Stimulated activated CD4-positive, alpha-beta T cell treated with anti-CD3 and anti-CD28 coated beads, Interleukin-12 subunit alpha, Interleukin-12 subunit beta, amount 100 ng/mL, for 48 hours (primary cell): ENCODE measurements around the gene DNAJC15.

Source experiments
- DNase-seq, 3 donors: peaks; one replicate each; pipeline ENCODE4 v3.0.0-alpha.2; 2020; ENCODE audit warnings: low read depth in 2 of 3, low spot score in 1 of 3

DNAJC15 gene

GRCh38 chr13:43124490-43124889, 101.1 kb downstream of the DNAJC15 start:
- no peak for DNase-seq

GRCh38 chr13:43126420-43126819, 103.0 kb downstream of the DNAJC15 start:
- DNase-seq: no peak

GRCh38 chr13:43127103-43127798, 103.9 kb downstream of the DNAJC15 start:
- DNase-seq: no peak

- DNase-seq: no peak
Observed at GRCh38 chr13:43127827-43128226, 104.4 kb downstream of the DNAJC15 start.

GRCh38 chr13:43128504-43128961, 105.1 kb downstream of the DNAJC15 start:
- no peak for DNase-seq

GRCh38 chr13:43129066-43129465, 105.7 kb downstream of the DNAJC15 start:
- no peak for DNase-seq

- DNase-seq: no peak
Observed at GRCh38 chr13:43129511-43130110, 106.2 kb downstream of the DNAJC15 start.

GRCh38 chr13:43132257-43132656, 108.9 kb downstream of the DNAJC15 start:
- no peak for DNase-seq

GRCh38 chr13:43132911-43133310, 109.5 kb downstream of the DNAJC15 start:
- DNase-seq: no peak

- no peak for DNase-seq
Observed at GRCh38 chr13:43133792-43134191, 110.4 kb downstream of the DNAJC15 start.

- DNase-seq: no peak
Observed at GRCh38 chr13:43134868-43135267, 111.5 kb downstream of the DNAJC15 start.

GRCh38 chr13:43135516-43135915, 112.1 kb downstream of the DNAJC15 start:
- DNase-seq: no peak

GRCh38 chr13:43136920-43137575, 113.7 kb downstream of the DNAJC15 start:
- DNase-seq: no peak

GRCh38 chr13:43139211-43139610, 115.8 kb downstream of the DNAJC15 start:
- DNase-seq: no peak

GRCh38 chr13:43139921-43140320, 116.5 kb downstream of the DNAJC15 start:
- DNase-seq: no peak

- no peak for DNase-seq
Observed at GRCh38 chr13:43140985-43141384, 117.6 kb downstream of the DNAJC15 start.

- DNase-seq: no peak
Observed at GRCh38 chr13:43141685-43142084, 118.3 kb downstream of the DNAJC15 start.

- no peak for DNase-seq
Observed at GRCh38 chr13:43143591-43143990, 120.2 kb downstream of the DNAJC15 start.

- DNase-seq: no peak
Observed at GRCh38 chr13:43145534-43146196, 122.3 kb downstream of the DNAJC15 start.

GRCh38 chr13:43146400-43146799, 123.0 kb downstream of the DNAJC15 start:
- no peak for DNase-seq

GRCh38 chr13:43150369-43151207, 127.2 kb downstream of the DNAJC15 start:
- DNase-seq: no peak
